DND-41 (cell line): ENCODE data around the gene SCIMP.

Source experiments
- CTCF ChIP-seq: IDR thresholded peaks from 2 replicates; pipeline ENCODE4 v1.5.1; 2012; ENCODE audit warnings: borderline replicate concordance, low read length, moderate library complexity, mild to moderate bottlenecking; ENCODE audit not compliant: poor library complexity, severe bottlenecking; ENCODE audit errors: extremely low read depth
- EZH2 ChIP-seq: IDR thresholded peaks from 3 replicates; pipeline ENCODE4 v1.6.1; 2012; ENCODE audit warnings: borderline replicate concordance, low read depth, mild to moderate bottlenecking, moderate library complexity, low read length, inconsistent platforms; ENCODE audit not compliant: severe bottlenecking

- TF ChIP-seq CTCF, result no peak
- TF ChIP-seq EZH2, result no peak
These were observed 14.3 kb upstream of the SCIMP start for GRCh38 chr17:5248821-5249479.
